GM19025 (cell line): Measurements from ENCODE around the gene KCNN2.

ENCODE experiments used
- ATAC-seq: cut with Tn5 transposase; IDR thresholded peaks from one replicate; pipeline ENCODE4 v1.9.1; 2021; ENCODE audit warnings: mild to moderate bottlenecking, low read depth, moderate library complexity; ENCODE audit not compliant: unreplicated experiment

KCNN2 gene

GRCh38 chr5:114362197-114362976, 517 bp downstream of the KCNN2 start:
- no peak for ATAC-seq

GRCh38 chr5:114362977-114363761, 1.3 kb downstream of the KCNN2 start:
- no peak for ATAC-seq

DNA sequence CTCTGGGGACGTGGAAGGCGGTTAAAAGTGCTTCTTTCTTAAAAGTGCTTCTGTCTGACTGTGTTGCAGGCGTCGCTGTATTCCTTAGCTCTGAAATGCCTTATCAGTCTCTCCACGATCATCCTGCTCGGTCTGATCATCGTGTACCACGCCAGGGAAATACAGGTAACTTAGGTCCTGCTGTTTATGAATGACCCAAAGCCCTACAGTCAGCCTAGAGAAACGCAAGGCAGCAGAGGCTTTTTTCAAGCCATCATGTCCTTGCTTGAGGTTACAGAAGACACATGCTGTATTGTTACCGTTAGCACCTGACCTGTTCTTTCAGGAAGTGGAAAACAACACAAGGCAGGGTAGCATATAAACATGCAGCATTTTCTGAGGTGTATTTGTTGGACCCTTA, 2.0 kb downstream of the KCNN2 start:
- no peak for ATAC-seq

GRCh38 chr5:114367029-114367428, 5.2 kb downstream of the KCNN2 start:
- ATAC-seq = no peak

GRCh38 chr5:114369680-114370417, 8.0 kb downstream of the KCNN2 start:
- no peak for ATAC-seq

DNA sequence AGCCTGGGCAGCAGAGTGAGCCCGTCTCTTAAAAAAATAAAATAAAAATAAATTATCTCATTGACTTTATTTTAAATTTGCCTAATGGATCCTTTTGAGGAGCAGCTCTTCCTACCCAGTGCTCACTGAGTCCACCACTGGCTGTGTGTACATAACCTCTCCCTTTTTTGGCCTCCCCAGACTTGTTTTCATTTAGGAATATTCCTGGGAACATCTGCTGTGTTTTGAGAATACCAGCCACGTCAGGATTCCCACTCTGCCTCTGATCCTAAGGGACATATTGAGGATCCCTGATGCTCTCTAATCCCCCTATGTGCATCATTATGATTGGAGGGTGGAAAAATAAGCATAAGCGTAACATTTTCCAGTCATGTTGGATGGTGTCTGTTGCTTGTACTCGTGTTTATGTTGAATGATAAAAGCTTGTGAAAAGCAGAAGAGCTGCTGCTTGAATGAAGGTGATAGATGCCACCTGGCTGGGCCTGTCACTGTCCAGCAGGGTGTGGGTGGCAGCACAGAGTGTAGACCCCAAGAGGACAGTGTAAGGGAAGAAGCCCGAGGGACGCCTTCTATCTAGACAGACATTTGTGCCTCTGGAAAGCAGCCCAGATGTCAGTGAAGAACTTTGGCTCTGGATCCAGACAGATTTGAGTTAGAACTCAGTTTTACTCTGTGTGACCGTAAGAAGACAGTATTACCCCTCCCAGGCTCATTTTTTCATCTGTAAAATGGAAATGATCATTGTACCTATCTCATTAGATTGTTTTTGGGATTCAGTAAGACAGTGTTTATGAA, 15.4 kb downstream of the KCNN2 start:
- no peak for ATAC-seq

DNA sequence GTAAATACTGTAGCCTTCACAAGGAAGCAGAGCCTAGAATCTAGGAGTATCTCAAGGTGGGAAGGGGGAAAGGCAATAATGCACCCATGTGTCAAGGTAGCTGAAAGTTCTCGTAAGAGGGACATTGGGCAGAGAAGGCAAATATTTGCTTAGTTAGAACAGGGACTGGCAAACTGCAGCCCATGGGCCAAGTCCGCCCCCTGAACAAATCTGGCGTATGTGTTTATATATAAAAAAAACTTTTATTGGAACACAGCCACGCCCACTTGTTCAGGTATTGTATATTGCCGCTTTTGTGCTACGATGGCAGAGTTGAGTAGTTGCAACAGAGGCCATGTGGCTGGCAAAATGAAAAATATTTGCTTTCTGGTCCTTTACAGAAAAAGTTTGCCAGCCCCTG, 16.1 kb downstream of the KCNN2 start:
- ATAC-seq = no peak

GRCh38 chr5:114380721-114381120, 18.9 kb downstream of the KCNN2 start:
- ATAC-seq = no peak

DNA sequence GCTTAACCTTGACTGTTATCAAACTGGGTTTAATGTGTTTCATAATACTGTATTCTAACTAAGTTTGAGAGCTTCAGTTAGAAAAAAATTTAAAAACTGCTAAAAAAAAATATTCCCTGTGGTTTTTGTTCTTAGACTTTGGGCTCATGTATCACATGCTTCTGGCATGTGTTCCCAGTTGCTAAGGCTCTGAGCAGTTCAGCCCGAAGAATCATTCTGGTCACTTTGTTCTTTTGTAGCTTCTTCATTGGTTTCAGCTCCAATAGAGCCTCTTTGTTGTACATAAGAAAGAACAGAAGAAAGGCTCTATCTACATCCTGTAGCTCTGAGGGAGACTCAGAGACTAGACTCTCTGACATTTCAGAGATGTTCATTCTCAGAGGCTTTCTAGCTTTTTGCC, 25.6 kb downstream of the KCNN2 start:
- ATAC-seq = no peak

GRCh38 chr5:114390431-114390830, 28.6 kb downstream of the KCNN2 start:
- ATAC-seq = no peak

GRCh38 chr5:114391321-114391720, 29.5 kb downstream of the KCNN2 start:
- ATAC-seq = no peak

GRCh38 chr5:114393159-114393558, 31.3 kb downstream of the KCNN2 start:
- ATAC-seq = no peak

DNA sequence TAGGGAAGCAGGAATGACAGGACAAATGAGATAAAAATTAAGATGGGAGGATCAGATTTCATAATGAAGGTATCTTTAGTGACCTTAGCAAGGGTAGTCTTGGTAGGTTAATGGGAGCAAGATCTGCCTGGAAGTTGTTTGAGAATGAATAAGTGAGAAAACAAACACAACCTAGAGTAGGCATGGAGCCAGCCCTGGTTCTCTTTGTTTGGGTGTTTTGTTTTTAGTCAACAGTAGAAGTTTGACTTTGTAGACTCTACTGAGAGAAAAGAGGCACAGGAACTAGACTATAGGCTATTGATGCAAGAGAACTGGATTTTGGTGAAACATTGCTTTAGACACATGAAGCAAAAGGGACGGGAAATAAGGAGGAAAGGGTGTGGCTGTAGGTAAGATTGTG, 40.3 kb downstream of the KCNN2 start:
- ATAC-seq = no peak

DNA sequence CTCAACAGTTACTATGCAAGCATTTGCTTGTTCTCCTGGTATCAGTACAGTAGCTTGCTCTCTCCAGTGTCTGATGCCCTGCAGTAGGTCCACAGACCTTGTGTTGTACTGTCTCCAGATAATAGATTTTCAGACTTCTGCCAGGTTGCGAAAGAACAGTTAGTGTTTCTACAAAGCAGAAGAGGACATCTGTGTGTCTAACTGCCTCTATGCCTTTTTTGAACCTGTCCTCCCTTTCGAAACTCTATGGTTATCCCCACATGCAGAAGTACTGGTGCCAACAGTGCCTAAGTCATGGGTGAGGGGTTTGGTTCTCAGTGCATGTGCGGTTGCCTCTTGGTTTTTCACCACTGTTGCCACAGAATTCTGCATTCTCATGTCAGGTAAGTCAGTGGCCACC, 45.9 kb downstream of the KCNN2 start:
- ATAC-seq = no peak

- ATAC-seq = no peak
Measured at GRCh38 chr5:114408847-114409246, 47.0 kb downstream of the KCNN2 start.

- no peak for ATAC-seq
Measured at GRCh38 chr5:114411380-114411931, 49.6 kb downstream of the KCNN2 start.

- no peak for ATAC-seq
Measured at GRCh38 chr5:114412510-114413171, 50.8 kb downstream of the KCNN2 start.

DNA sequence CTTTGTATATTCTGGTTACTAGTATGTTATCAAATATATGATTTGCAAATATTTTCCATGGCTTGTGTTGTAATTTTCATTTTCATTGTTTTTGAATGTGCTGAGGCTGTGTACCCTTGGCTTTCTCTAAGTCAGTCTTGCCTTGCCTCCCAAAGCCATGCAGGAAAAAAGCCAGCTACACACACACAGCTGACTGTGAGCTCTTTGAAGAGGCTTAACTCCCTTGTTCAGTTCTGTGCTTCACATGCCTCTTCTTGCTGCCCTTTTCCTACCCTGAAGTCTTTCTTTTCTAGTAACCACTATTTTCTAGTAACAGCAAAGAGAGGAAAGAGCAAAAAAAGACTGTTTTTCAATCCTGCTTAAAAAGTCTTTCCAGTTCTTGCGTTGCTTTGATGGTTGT, 53.9 kb downstream of the KCNN2 start:
- ATAC-seq = no peak

DNA sequence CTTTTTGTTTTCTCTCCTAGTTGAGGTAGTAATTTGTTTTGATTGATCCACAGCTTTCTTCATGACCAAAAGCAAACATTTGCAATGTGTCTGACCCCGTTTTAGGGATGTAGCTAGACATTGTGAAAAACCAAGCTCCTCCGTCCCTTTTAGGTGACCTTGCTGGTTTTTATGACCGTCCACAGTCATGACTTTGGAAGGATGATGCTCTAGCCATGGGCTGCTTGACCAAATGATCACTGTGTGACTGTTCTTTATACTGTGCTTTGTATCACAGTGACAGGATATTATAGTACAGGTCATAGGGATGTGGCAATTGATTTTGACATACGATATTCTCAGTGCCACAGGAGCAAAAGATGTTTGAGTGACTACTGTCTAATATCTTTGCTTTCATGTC, 54.4 kb downstream of the KCNN2 start:
- no peak for ATAC-seq

DNA sequence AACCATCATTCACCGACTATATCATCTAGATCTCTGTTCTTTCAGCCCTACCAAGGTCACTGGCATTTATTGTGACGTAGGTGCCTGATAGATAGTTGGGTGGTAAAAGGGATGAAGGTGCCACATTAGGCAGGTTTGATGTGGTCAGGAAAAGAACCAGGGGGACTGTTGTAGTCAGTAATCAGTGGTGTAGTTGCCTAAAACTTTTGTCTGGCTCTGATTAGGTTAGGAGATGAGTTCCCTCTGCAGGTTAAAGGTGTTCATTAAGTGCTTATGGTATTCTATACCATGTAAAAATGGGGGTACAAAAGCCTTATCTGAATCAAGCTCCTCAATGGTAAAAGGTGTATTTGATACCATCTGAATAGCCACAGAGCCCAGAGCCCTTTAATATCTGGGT, 55.6 kb downstream of the KCNN2 start:
- no peak for ATAC-seq
